Mesenchymal stem cell (in vitro differentiated cells and primary cell): ENCODE results near the gene EML1.

Experiments
- DNase-seq: peaks from one replicate; pipeline ENCODE4 v3.0.0-alpha.2; 2013
- H2AFZ ChIP-seq: one replicate; pipeline ENCODE4 v1.6.1; 2013; ENCODE audit warnings: low read depth, mild to moderate bottlenecking, control low read depth, inconsistent platforms, low read length, moderate library complexity
- H2AK5ac ChIP-seq: 2 replicates; pipeline ENCODE4 v1.6.1; 2013; ENCODE audit warnings: low read length, moderate library complexity, mild to moderate bottlenecking, inconsistent platforms; ENCODE audit not compliant: severe bottlenecking
- H2BK120ac ChIP-seq: one replicate; pipeline ENCODE4 v1.6.1; 2013; ENCODE audit warnings: low read depth, mild to moderate bottlenecking, inconsistent platforms, low read length, moderate library complexity
- H2BK12ac ChIP-seq, 2 experiments: one replicate each; pipeline ENCODE4 v1.6.1; 2013; ENCODE audit warnings: inconsistent platforms in 2 of 2, low read length in 2 of 2, mild to moderate bottlenecking in 2 of 2, moderate library complexity in 2 of 2, control low read depth in 1 of 2
- H2BK15ac ChIP-seq: one replicate; pipeline ENCODE4 v1.6.1; 2013; ENCODE audit warnings: mild to moderate bottlenecking, low read depth, inconsistent platforms; ENCODE audit not compliant: poor library complexity, severe bottlenecking
- H2BK5ac ChIP-seq: 2 replicates; pipeline ENCODE4 v1.6.1; 2013; ENCODE audit warnings: low read depth, mild to moderate bottlenecking, low read length, control low read depth, inconsistent platforms; ENCODE audit not compliant: poor library complexity, severe bottlenecking
- H3K14ac ChIP-seq, 2 experiments: one replicate each; pipeline ENCODE4 v1.6.1; 2013; ENCODE audit warnings: inconsistent platforms in 2 of 2, low read length in 2 of 2, control low read depth in 1 of 2, mild to moderate bottlenecking in 1 of 2, moderate library complexity in 1 of 2
- H3K18ac ChIP-seq, 2 experiments: one replicate each; pipeline ENCODE4 v1.6.1; 2013; ENCODE audit warnings: inconsistent platforms in 2 of 2, low read length in 2 of 2, control low read depth in 1 of 2, low read depth in 1 of 2, mild to moderate bottlenecking in 1 of 2
- H3K23ac ChIP-seq, 2 experiments: one replicate each; pipeline ENCODE4 v1.6.1; 2013; ENCODE audit warnings: inconsistent platforms in 2 of 2, low read length in 2 of 2, mild to moderate bottlenecking in 2 of 2, moderate library complexity in 2 of 2, control low read depth in 1 of 2
- H3K27ac ChIP-seq: 2 replicates; pipeline ENCODE4 v1.5.1; 2013; ENCODE audit warnings: mild to moderate bottlenecking, moderate library complexity, low read length, control low read depth, inconsistent platforms; ENCODE audit not compliant: poor library complexity, severe bottlenecking
- H3K27me3 ChIP-seq, 2 experiments: 2 replicates each; pipeline versions ENCODE4 v1.6.1 to v1.7.0; 2013; ENCODE audit warnings: low read length in 2 of 2, mild to moderate bottlenecking in 2 of 2, moderate library complexity in 2 of 2, control low read depth in 1 of 2, inconsistent platforms in 1 of 2; ENCODE audit not compliant: control insufficient read depth in 1 of 2, insufficient read depth in 1 of 2
- H3K36me3 ChIP-seq, 2 experiments: 2 replicates each; pipeline versions ENCODE4 v1.6.1 to v1.7.0; 2013; ENCODE audit warnings: low read length in 2 of 2, control low read depth in 1 of 2, inconsistent platforms in 1 of 2, low read depth in 1 of 2, mild to moderate bottlenecking in 1 of 2; ENCODE audit not compliant: insufficient read depth in 2 of 2, control insufficient read depth in 1 of 2
- H3K4ac ChIP-seq, 2 experiments: one replicate each; pipeline ENCODE4 v1.6.1; 2013; ENCODE audit warnings: inconsistent platforms in 2 of 2, low read length in 2 of 2, mild to moderate bottlenecking in 2 of 2, moderate library complexity in 2 of 2, control low read depth in 1 of 2, low read depth in 1 of 2
- H3K4me1 ChIP-seq: 2 replicates; pipeline ENCODE4 v1.6.1; 2013; ENCODE audit warnings: low read depth, low read length, control low read depth; ENCODE audit not compliant: control insufficient read depth, insufficient read depth
- H3K4me2 ChIP-seq: 2 replicates; pipeline ENCODE4 v1.6.1; 2013; ENCODE audit warnings: low read length, mild to moderate bottlenecking, inconsistent platforms; ENCODE audit not compliant: poor library complexity, severe bottlenecking
- H3K4me3 ChIP-seq, 2 experiments: 2 replicates each; pipeline versions ENCODE4 v1.5.1 to v1.7.0; 2013; ENCODE audit warnings: low read length in 2 of 2, mild to moderate bottlenecking in 2 of 2, control low read depth in 1 of 2, low read depth in 1 of 2; ENCODE audit not compliant: insufficient read depth in 1 of 2
- H3K79me1 ChIP-seq: replicated peaks from 2 replicates; pipeline ENCODE4 v1.6.1; 2013; ENCODE audit warnings: mild to moderate bottlenecking, control low read depth, low read length, inconsistent platforms; ENCODE audit not compliant: poor library complexity, severe bottlenecking
- H3K9ac ChIP-seq: 2 replicates; pipeline ENCODE4 v1.7.0; 2013; ENCODE audit warnings: mild to moderate bottlenecking, low read length, moderate library complexity
- H3K9me3 ChIP-seq: 2 replicates; pipeline ENCODE4 v1.7.0; 2013; ENCODE audit warnings: mild to moderate bottlenecking, low read length; ENCODE audit not compliant: control insufficient read depth
- H4K8ac ChIP-seq: one replicate; pipeline ENCODE4 v1.6.1; 2013; ENCODE audit warnings: inconsistent platforms, mild to moderate bottlenecking, low read length, moderate library complexity
- H4K91ac ChIP-seq: one replicate; pipeline ENCODE4 v1.6.1; 2013; ENCODE audit warnings: mild to moderate bottlenecking, low read length, inconsistent platforms
- WGBS: methylation state at CpG from one replicate; pipeline ENCODE4 v1.1.7; 2013; ENCODE audit warnings: mixed read lengths; 5-methylcytosine and 5-hydroxymethylcytosine counted together

The EML1 gene

GRCh38 chr14:99754141-99755067, 38.8 kb upstream of the EML1 start:
- H4K8ac ChIP-seq = peak overlapping the region; percentile 19
- H2BK12ac ChIP-seq = peak overlapping the region in 1 of 2 experiments; percentile 59
- H2BK5ac ChIP-seq = no peak overlapping the region
- H3K36me3 ChIP-seq = no peaks in the 10 kb centered on the region
- no peak overlapping the region for H2AFZ ChIP-seq
- no peaks in the 10 kb centered on the region for H3K9me3 ChIP-seq
- no peak overlapping the region for H2BK120ac ChIP-seq
- H3K79me1 ChIP-seq = no peaks in the 10 kb centered on the region
- peak overlapping the region; percentile 34 to 74 for H3K18ac ChIP-seq
- peak; percentile 31 for DNase-seq
- H4K91ac ChIP-seq = peak overlapping the region; percentile 52
- H3K27ac ChIP-seq = no peak overlapping the region
- H3K14ac ChIP-seq = peak overlapping the region in 1 of 2 experiments; percentile 61
- H3K27me3 ChIP-seq = peaks cover 0 to 10% of the 10 kb centered on the region in 2 experiments
- H3K4me3 ChIP-seq = no peak overlapping the region
- H3K4me1 ChIP-seq = peaks cover 76% of the 10 kb centered on the region
- peak overlapping the region; percentile 75 for H2AK5ac ChIP-seq
- H3K4ac ChIP-seq = peak overlapping the region; percentile 64 to 76
- no peak overlapping the region for H3K9ac ChIP-seq
- whole genome bisulfite sequencing = 81% methylated on average over 24 of the region's 24 CpGs
- peak overlapping the region in 1 of 2 experiments; percentile 16 for H3K23ac ChIP-seq
- H3K4me2 ChIP-seq = no peak overlapping the region
- H2BK15ac ChIP-seq = no peak overlapping the region

- H3K79me1 ChIP-seq = no peaks in the 10 kb centered on the region
- H3K4me3 ChIP-seq = no peak overlapping the region
- no peak overlapping the region for H3K4me2 ChIP-seq
- peak overlapping the region; percentile 64 for H2BK120ac ChIP-seq
- peak overlapping the region; percentile 5 to 33 for H3K18ac ChIP-seq
- peak overlapping the region; percentile 15 to 19 for H3K4ac ChIP-seq
- H3K23ac ChIP-seq = no peak overlapping the region
- H3K27ac ChIP-seq = no peak overlapping the region
- no peaks in the 10 kb centered on the region for H3K36me3 ChIP-seq
- H3K9ac ChIP-seq = no peak overlapping the region
- peaks cover 80% of the 10 kb centered on the region for H3K4me1 ChIP-seq
- H2BK5ac ChIP-seq = no peak overlapping the region
- no peaks in the 10 kb centered on the region for H3K9me3 ChIP-seq
- H4K8ac ChIP-seq = no peak overlapping the region
- H2AFZ ChIP-seq = no peak overlapping the region
- peak overlapping the region; percentile 44 for H2BK15ac ChIP-seq
- whole genome bisulfite sequencing = 95% methylated on average over 8 of the region's 8 CpGs
- H2BK12ac ChIP-seq = peak overlapping the region; percentile 44 to 49
- H3K27me3 ChIP-seq = peaks cover 0 to 7% of the 10 kb centered on the region in 2 experiments
- no peak overlapping the region for H3K14ac ChIP-seq
- no peak overlapping the region for H4K91ac ChIP-seq
- DNase-seq = no peak
- H2AK5ac ChIP-seq = peak overlapping the region; percentile 72
Observed at GRCh38 chr14:99755068-99755405, 38.2 kb upstream of the EML1 start.

GRCh38 chr14:99755629-99756603, 37.3 kb upstream of the EML1 start:
- H3K9me3 ChIP-seq = no peaks in the 10 kb centered on the region
- 50% methylated on average over 21 of the region's 21 CpGs for WGBS
- H3K9ac ChIP-seq = peak overlapping the region; percentile 36
- H3K36me3 ChIP-seq = no peaks in the 10 kb centered on the region
- peak overlapping the region; percentile 44 to 92 for H2BK12ac ChIP-seq
- DNase-seq = peak; percentile 95
- H2BK120ac ChIP-seq = peak overlapping the region; percentile 64
- peak overlapping the region; percentile 73 for H2AK5ac ChIP-seq
- peaks cover 78% of the 10 kb centered on the region for H3K4me1 ChIP-seq
- no peak overlapping the region for H2BK5ac ChIP-seq
- H3K4ac ChIP-seq = peak overlapping the region in 1 of 2 experiments; percentile 66
- H4K91ac ChIP-seq = peak overlapping the region; percentile 12
- no peak overlapping the region for H3K14ac ChIP-seq
- H2AFZ ChIP-seq = no peak overlapping the region
- peak overlapping the region; percentile 6 to 91 for H3K18ac ChIP-seq
- peak overlapping the region; percentile 21 for H3K4me2 ChIP-seq
- peak overlapping the region; percentile 44 for H2BK15ac ChIP-seq
- H3K4me3 ChIP-seq = no peak overlapping the region
- H3K79me1 ChIP-seq = no peaks in the 10 kb centered on the region
- peak overlapping the region; percentile 55 for H3K27ac ChIP-seq
- H4K8ac ChIP-seq = peak overlapping the region; percentile 65
- H3K27me3 ChIP-seq = no peaks in the 10 kb centered on the region
- no peak overlapping the region for H3K23ac ChIP-seq
